Stimulated activated CD8-positive, alpha-beta memory T cell treated with anti-CD3 and anti-CD28 coated beads, Interleukin-7, amount 100 ng/mL, for 48 hours (primary cell): ENCODE data around the gene ZNF695.

Experiments
- DNase-seq, 2 donors: peaks; one replicate each; pipeline ENCODE4 v3.0.0-alpha.2; 2020; ENCODE audit warnings: low read depth in 1 of 2; ENCODE audit errors: extremely low read depth in 1 of 2

Gene ZNF695

GRCh38 chr1:246959944-246960693 lies 47.7 kb downstream of the ZNF695 start:
- no peak for DNase-seq

- DNase-seq = no peak
Measured at GRCh38 chr1:246954126-246954525, 53.7 kb downstream of the ZNF695 start.

DNA sequence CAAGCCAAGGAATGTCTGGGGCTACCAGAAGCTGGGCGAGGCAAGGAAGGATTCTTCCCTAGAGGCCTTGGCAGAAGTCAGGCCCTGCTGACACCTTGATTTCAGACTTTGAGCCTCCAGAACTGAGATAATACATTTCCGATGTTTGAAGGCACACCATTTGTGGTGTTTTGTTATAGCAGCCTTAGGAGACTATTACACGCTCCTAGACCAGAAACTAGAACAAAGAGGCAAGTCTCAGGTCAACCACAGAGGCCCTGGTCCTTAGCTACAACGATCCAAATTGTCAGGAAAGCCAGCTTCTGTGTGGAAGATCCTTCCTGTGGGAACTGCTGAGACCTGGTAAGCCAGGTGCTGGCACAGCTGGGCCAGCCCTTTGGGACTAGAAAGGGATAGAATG lies 56.4 kb downstream of the ZNF695 start:
- no peak for DNase-seq

- no peak for DNase-seq
Measured at GRCh38 chr1:246949956-246950355, 57.9 kb downstream of the ZNF695 start.

DNA sequence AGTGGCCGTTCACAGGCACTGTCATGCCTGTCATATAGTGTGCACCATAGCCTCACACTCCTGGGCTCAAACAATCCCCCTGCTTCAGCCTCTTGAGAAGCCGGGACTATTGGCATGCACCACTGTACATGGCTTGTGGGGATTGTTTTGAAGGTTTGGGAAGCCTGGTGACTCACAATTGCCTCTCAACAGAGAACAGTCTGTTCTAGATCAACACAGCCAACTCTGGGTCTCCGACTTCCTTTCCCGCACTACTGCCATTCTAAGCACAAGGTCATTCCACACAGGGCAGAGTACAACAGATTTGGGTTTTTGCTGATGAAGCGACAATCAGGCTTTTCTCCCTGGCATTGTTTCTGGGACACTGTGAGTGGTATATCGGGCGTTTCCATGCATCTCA lies 60.6 kb downstream of the ZNF695 start:
- no peak for DNase-seq

DNA sequence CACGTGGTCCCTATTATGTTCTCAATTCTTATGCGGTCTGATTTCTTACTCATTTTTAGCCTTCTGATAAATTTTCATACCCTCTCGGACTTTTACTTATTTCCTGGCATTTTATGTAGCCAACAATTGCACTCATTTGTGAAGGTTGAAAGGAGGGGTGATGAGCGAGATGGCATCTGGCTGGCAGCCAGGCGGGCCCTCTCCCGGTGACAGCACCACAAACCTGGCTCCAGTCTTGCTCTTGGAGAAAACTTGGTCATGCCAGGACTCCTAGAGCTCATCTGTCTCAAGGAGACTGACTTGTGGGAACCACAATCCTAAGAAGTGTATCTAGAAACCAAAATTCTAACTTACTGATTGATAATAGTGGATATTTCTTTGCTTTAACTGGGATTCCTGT lies 61.5 kb downstream of the ZNF695 start:
- no peak for DNase-seq
